ENCODE measurements around the gene SRBD1. TPM values are rescaled to one million over a fixed set of nuclear protein-coding genes. Genes with fewer than 3 reads are reported as not detected.

SRBD1 gene
- total RNA-seq, 3 donors from 2014 or later (not counting 1 experiment from before 2014, with no cell fraction given), result 34.5 to 40.0 (median 38.8) TPM

GRCh38 chr2:45631955-45632354 is 20.9 kb upstream of the SRBD1 start:
- H3K9me3 ChIP-seq (ENCODE audit: control insufficient read depth, insufficient read depth, low read length), result no peaks in the 10 kb centered on the region
- Mint-ChIP-seq H3K27me3 (ENCODE audit: low read depth in 2 of 2) (peaks cover 30 to 42% of the 10 kb centered on the region in 2 donors), H3K4me1 (no peaks in the 10 kb centered on the region), H3K9me3 (no peaks in the 10 kb centered on the region), H3K36me3 (no peaks in the 10 kb centered on the region), H3K4me3 (no peak overlapping the region), H3K27ac (no peak overlapping the region)
- no peaks in the 10 kb centered on the region for H3K27me3 ChIP-seq (ENCODE audit: control insufficient read depth, insufficient read depth, low read length)
- no peak overlapping the region for H3K27ac ChIP-seq (ENCODE audit: low read length)
- intact Hi-C loops (cut with micrococcal nuclease), result no loop called here
- no peak for DNase-seq
- no peak overlapping the region for H3K4me3 ChIP-seq (ENCODE audit: low read length)
- H3K36me3 ChIP-seq (ENCODE audit: control insufficient read depth, insufficient read depth, low read length), result no peaks in the 10 kb centered on the region
- TF ChIP-seq, protein P1, sequence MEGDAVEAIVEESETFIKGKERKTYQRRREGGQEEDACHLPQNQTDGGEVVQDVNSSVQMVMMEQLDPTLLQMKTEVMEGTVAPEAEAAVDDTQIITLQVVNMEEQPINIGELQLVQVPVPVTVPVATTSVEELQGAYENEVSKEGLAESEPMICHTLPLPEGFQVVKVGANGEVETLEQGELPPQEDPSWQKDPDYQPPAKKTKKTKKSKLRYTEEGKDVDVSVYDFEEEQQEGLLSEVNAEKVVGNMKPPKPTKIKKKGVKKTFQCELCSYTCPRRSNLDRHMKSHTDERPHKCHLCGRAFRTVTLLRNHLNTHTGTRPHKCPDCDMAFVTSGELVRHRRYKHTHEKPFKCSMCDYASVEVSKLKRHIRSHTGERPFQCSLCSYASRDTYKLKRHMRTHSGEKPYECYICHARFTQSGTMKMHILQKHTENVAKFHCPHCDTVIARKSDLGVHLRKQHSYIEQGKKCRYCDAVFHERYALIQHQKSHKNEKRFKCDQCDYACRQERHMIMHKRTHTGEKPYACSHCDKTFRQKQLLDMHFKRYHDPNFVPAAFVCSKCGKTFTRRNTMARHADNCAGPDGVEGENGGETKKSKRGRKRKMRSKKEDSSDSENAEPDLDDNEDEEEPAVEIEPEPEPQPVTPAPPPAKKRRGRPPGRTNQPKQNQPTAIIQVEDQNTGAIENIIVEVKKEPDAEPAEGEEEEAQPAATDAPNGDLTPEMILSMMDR (IDR thresholded peaks at IDR 0.05), result no peak
- H3K4me1 ChIP-seq (ENCODE audit: control insufficient read depth, insufficient read depth, low read length), result peaks cover 1% of the 10 kb centered on the region
- WGBS (ENCODE audit: insufficient coverage), result 91% methylated on average over 3 of the region's 3 CpGs
- no peak for ATAC-seq

- Histone ChIP-seq H3K27ac (ENCODE audit: low read length) (no peak overlapping the region), H3K27me3 (ENCODE audit: control insufficient read depth, insufficient read depth, low read length) (no peaks in the 10 kb centered on the region), H3K4me1 (ENCODE audit: control insufficient read depth, insufficient read depth, low read length) (no peaks in the 10 kb centered on the region), H3K4me3 (ENCODE audit: low read length) (no peak overlapping the region), H3K36me3 (ENCODE audit: control insufficient read depth, insufficient read depth, low read length) (no peaks in the 10 kb centered on the region), H3K9me3 (ENCODE audit: control insufficient read depth, insufficient read depth, low read length) (no peaks in the 10 kb centered on the region)
- TF ChIP-seq, protein P1 (IDR thresholded peaks at IDR 0.05), result no peak
- Mint-ChIP-seq H3K36me3 (no peaks in the 10 kb centered on the region), H3K4me3 (no peak overlapping the region), H3K27ac (no peak overlapping the region), H3K27me3 (ENCODE audit: low read depth in 2 of 2) (peaks cover 30 to 45% of the 10 kb centered on the region in 2 donors), H3K9me3 (no peaks in the 10 kb centered on the region), H3K4me1 (no peaks in the 10 kb centered on the region)
- intact Hi-C loops (cut with micrococcal nuclease), result no loop called here
- DNase-seq (no peak), ATAC-seq (no peak)
- WGBS (ENCODE audit: insufficient coverage), result 90% methylated on average over 3 of the region's 3 CpGs
These were observed 20.3 kb upstream of the SRBD1 start for GRCh38 chr2:45631319-45631718.

- H3K4me3 ChIP-seq (ENCODE audit: low read length), result no peak overlapping the region
- H3K27me3 ChIP-seq (ENCODE audit: control insufficient read depth, insufficient read depth, low read length), result no peaks in the 10 kb centered on the region
- H3K27ac Mint-ChIP-seq, result no peak overlapping the region
- no peaks in the 10 kb centered on the region for H3K9me3 Mint-ChIP-seq
- TF ChIP-seq, protein P1 (IDR thresholded peaks at IDR 0.05), result no peak
- ATAC-seq (no peak), DNase-seq (no peak)
- no peaks in the 10 kb centered on the region for H3K4me1 Mint-ChIP-seq
- intact Hi-C loops (cut with micrococcal nuclease), result no loop called here
- WGBS (ENCODE audit: insufficient coverage), result 94% methylated on average over 1 of the region's 1 CpG
- no peak overlapping the region for H3K27ac ChIP-seq (ENCODE audit: low read length)
- H3K27me3 Mint-ChIP-seq (ENCODE audit: low read depth in 2 of 2), result peaks cover 23 to 51% of the 10 kb centered on the region in 2 donors
- H3K4me1 ChIP-seq (ENCODE audit: control insufficient read depth, insufficient read depth, low read length), result no peaks in the 10 kb centered on the region
- H3K36me3 ChIP-seq (ENCODE audit: control insufficient read depth, insufficient read depth, low read length), result no peaks in the 10 kb centered on the region
- H3K4me3 Mint-ChIP-seq, result no peak overlapping the region
- no peaks in the 10 kb centered on the region for H3K9me3 ChIP-seq (ENCODE audit: control insufficient read depth, insufficient read depth, low read length)
- H3K36me3 Mint-ChIP-seq, result no peaks in the 10 kb centered on the region
These were observed 18.9 kb upstream of the SRBD1 start for GRCh38 chr2:45629971-45630370.

- H3K4me1 Mint-ChIP-seq, result no peaks in the 10 kb centered on the region
- no peaks in the 10 kb centered on the region for H3K36me3 ChIP-seq (ENCODE audit: control insufficient read depth, insufficient read depth, low read length)
- H3K27me3 Mint-ChIP-seq (ENCODE audit: low read depth in 2 of 2), result peaks cover 22 to 57% of the 10 kb centered on the region in 2 donors
- TF ChIP-seq, protein P1 (IDR thresholded peaks at IDR 0.05), result no peak
- ATAC-seq, result no peak
- intact Hi-C loops (cut with micrococcal nuclease), result no loop called here
- no peak overlapping the region for H3K4me3 Mint-ChIP-seq
- no peak overlapping the region for H3K27ac Mint-ChIP-seq
- no peak overlapping the region for H3K4me3 ChIP-seq (ENCODE audit: low read length)
- WGBS (ENCODE audit: insufficient coverage), result 89% methylated on average over 1 of the region's 1 CpG
- H3K9me3 Mint-ChIP-seq, result no peaks in the 10 kb centered on the region
- DNase-seq, result no peak
- H3K9me3 ChIP-seq (ENCODE audit: control insufficient read depth, insufficient read depth, low read length), result no peaks in the 10 kb centered on the region
- no peaks in the 10 kb centered on the region for H3K36me3 Mint-ChIP-seq
- H3K4me1 ChIP-seq (ENCODE audit: control insufficient read depth, insufficient read depth, low read length), result no peaks in the 10 kb centered on the region
- no peaks in the 10 kb centered on the region for H3K27me3 ChIP-seq (ENCODE audit: control insufficient read depth, insufficient read depth, low read length)
- no peak overlapping the region for H3K27ac ChIP-seq (ENCODE audit: low read length)
These were observed 16.8 kb upstream of the SRBD1 start for GRCh38 chr2:45627911-45628310.
